Keratinocyte (primary cell): Measurements from ENCODE around the gene DCAF11. TPM values are rescaled to one million over a fixed set of nuclear protein-coding genes. Genes with fewer than 3 reads are reported as not detected.

ENCODE experiments used
- DNase-seq: peaks from one replicate; pipeline ENCODE4 v3.0.0-alpha.2; 2011; ENCODE audit warnings: low read depth, missing footprints, low spot score
- FAIRE-seq: peaks from 2 replicates; lab custom pipeline; 2011; peaks lifted over from hg19 to GRCh38; lab: Jason Lieb, UNC
- H2AFZ ChIP-seq: 2 replicates; pipeline ENCODE4 v1.6.0; 2012; ENCODE audit warnings: low read length, control low read depth, inconsistent platforms; ENCODE audit not compliant: control insufficient read depth
- H3K27ac ChIP-seq: 2 replicates; pipeline ENCODE4 v1.5.1; 2011; ENCODE audit warnings: low read length; ENCODE audit not compliant: control insufficient read depth, insufficient read depth
- H3K27me3 ChIP-seq: 3 replicates; pipeline ENCODE4 v1.6.0; 2011; ENCODE audit warnings: low read length; ENCODE audit not compliant: control insufficient read depth, insufficient read depth; ENCODE audit errors: extremely low read depth
- H3K36me3 ChIP-seq, 2 experiments: 2 replicates in 1 of 2; 3 replicates in 1 of 2; pipeline ENCODE4 v1.5.1; 2011; ENCODE audit warnings: low read length in 2 of 2, mild to moderate bottlenecking in 1 of 2; ENCODE audit not compliant: control insufficient read depth in 2 of 2, insufficient read depth in 2 of 2; ENCODE audit errors: extremely low read depth in 1 of 2
- H3K4me1 ChIP-seq: 3 replicates; pipeline ENCODE4 v1.5.1; 2011; ENCODE audit warnings: low read length; ENCODE audit not compliant: control insufficient read depth, insufficient read depth; ENCODE audit errors: extremely low read depth
- H3K4me2 ChIP-seq: 3 replicates; pipeline ENCODE4 v1.6.0; 2011; ENCODE audit warnings: low read depth, low read length; ENCODE audit not compliant: control insufficient read depth, insufficient read depth; ENCODE audit errors: extremely low read depth
- H3K4me3 ChIP-seq, 3 experiments: fragments of 200-600 bp in 1 of 3; sonication (generic) in 1 of 3; 2 replicates in 2 of 3; 3 replicates in 1 of 3; pipeline ENCODE4 v1.5.1; 2011 to 2016; ENCODE audit warnings: low read length in 3 of 3, mild to moderate bottlenecking in 3 of 3, control low read depth in 2 of 3, inconsistent platforms in 1 of 3, low read depth in 1 of 3, mixed read lengths in 1 of 3, mixed run types in 1 of 3, moderate library complexity in 1 of 3; ENCODE audit not compliant: control insufficient read depth in 2 of 3, insufficient read depth in 2 of 3; ENCODE audit errors: extremely low read depth in 1 of 3
- H3K79me2 ChIP-seq: 2 replicates; pipeline ENCODE4 v1.6.0; 2012; ENCODE audit warnings: low read length; ENCODE audit not compliant: control insufficient read depth, insufficient read depth
- H3K9ac ChIP-seq: 3 replicates; pipeline ENCODE4 v1.6.0; 2011; ENCODE audit warnings: low read length; ENCODE audit not compliant: control insufficient read depth, insufficient read depth; ENCODE audit errors: extremely low read depth
- H3K9me1 ChIP-seq: 3 replicates; pipeline ENCODE4 v1.6.0; 2011; ENCODE audit warnings: low read length; ENCODE audit not compliant: control insufficient read depth, insufficient read depth; ENCODE audit errors: extremely low read depth
- H3K9me3 ChIP-seq: 2 replicates; pipeline ENCODE4 v1.5.1; 2012; ENCODE audit warnings: low read depth, low read length; ENCODE audit not compliant: control insufficient read depth
- H4K20me1 ChIP-seq: 3 replicates; pipeline ENCODE4 v1.6.0; 2011; ENCODE audit warnings: low read length; ENCODE audit not compliant: control insufficient read depth, insufficient read depth; ENCODE audit errors: extremely low read depth
- CTCF ChIP-seq, 3 experiments: IDR thresholded peaks in 1 of 3; conservative IDR thresholded peaks in 1 of 3; optimal IDR thresholded peaks in 1 of 3; 2 replicates in 2 of 3; 3 replicates in 1 of 3; pipeline versions ENCODE3 to v1.5.1; 2011; ENCODE audit warnings: low read length in 3 of 3, mild to moderate bottlenecking in 3 of 3, moderate library complexity in 2 of 3, control low read depth in 1 of 3, inconsistent platforms in 1 of 3; ENCODE audit not compliant: insufficient read depth in 2 of 3; ENCODE audit errors: extremely low read depth in 1 of 3
- EZH2 ChIP-seq: IDR thresholded peaks from one replicate; pipeline ENCODE4 v1.6.1; 2012; ENCODE audit warnings: inconsistent platforms, mild to moderate bottlenecking, low read length, moderate library complexity
- dilution Hi-C: fragments of 300-500 bp; cut with MboI; formaldehyde crosslinking; loops from one replicate; pipeline ENCODE4 v1.7.0; 2020; ENCODE audit warnings: low sequenced_read_pairs; ENCODE audit not compliant: extremely low pct_ligation_motif_present
- polyA plus RNA-seq, 5 experiments: library from polyadenylated mRNA; depleted of rRNA in 3 of 5; stranded (reverse) in 3 of 5; stranded (forward) in 1 of 5; unstranded in 1 of 5; fragments of >200 nt; gene quantifications; 1 replicate in 1 of 5; 2 replicates in 3 of 5; 3 replicates in 1 of 5; pipeline versions ENCODE4 v1.2.1 to v1.2.3, GENCODE V29; 2011 to 2012; ENCODE audit warnings: missing spikeins in 2 of 5, low read depth in 1 of 5, low replicate concordance in 1 of 5

The DCAF11 gene
- polyA plus RNA-seq, 1 donor (not counting 4 experiments of a cell fraction or from before 2014, with no cell fraction given) = 25.9 TPM

- Histone ChIP-seq H3K4me2 (peak overlapping the region; percentile 100), H3K4me1 (peaks cover 29% of the 10 kb centered on the region), H3K9me1 (no peaks in the 10 kb centered on the region), H3K9ac (peak overlapping the region; percentile 100), H3K36me3 (peaks cover 53 to 58% of the 10 kb centered on the region in 2 experiments), H3K27me3 (no peaks in the 10 kb centered on the region), H3K9me3 (no peaks in the 10 kb centered on the region), H4K20me1 (no peaks in the 10 kb centered on the region), H3K4me3 (peak overlapping the region; percentile 72 to 96 (median 95)), H3K27ac (peak overlapping the region; percentile 99), H2AFZ (no peak overlapping the region), H3K79me2 (peaks cover 32% of the 10 kb centered on the region)
- no peak for FAIRE-seq
- TF ChIP-seq CTCF (optimal IDR thresholded peaks at IDR 0.05 in 1 of 3, IDR thresholded peaks at IDR 0.05 in 1 of 3, conservative IDR thresholded peaks at IDR 0.05 in 1 of 3; ENCODE audit: extremely low read depth in 1 of 3, insufficient read depth in 2 of 3, low read length in 3 of 3) (no peak), EZH2 (no peak)
- dilution Hi-C loops = no loop called here
- no peak for DNase-seq
Observed at GRCh38 chr14:24162093-24162492, 47.5 kb downstream of the DCAF11 start.

- dilution Hi-C loops = no loop called here
- H2AFZ ChIP-seq = no peak overlapping the region
- TF ChIP-seq EZH2 (no peak), CTCF (optimal IDR thresholded peaks at IDR 0.05 in 1 of 3, IDR thresholded peaks at IDR 0.05 in 1 of 3, conservative IDR thresholded peaks at IDR 0.05 in 1 of 3; ENCODE audit: extremely low read depth in 1 of 3, insufficient read depth in 2 of 3, low read length in 3 of 3) (no peak)
- no peak overlapping the region for H3K4me3 ChIP-seq
- no peaks in the 10 kb centered on the region for H3K9me3 ChIP-seq
- no peak overlapping the region for H3K9ac ChIP-seq
- H3K4me2 ChIP-seq = no peak overlapping the region
- H3K4me1 ChIP-seq = peaks cover 29% of the 10 kb centered on the region
- no peaks in the 10 kb centered on the region for H4K20me1 ChIP-seq
- DNase-seq (no peak), FAIRE-seq (no peak)
- H3K27me3 ChIP-seq = no peaks in the 10 kb centered on the region
- H3K9me1 ChIP-seq = no peaks in the 10 kb centered on the region
- no peak overlapping the region for H3K27ac ChIP-seq
- peaks cover 32% of the 10 kb centered on the region for H3K79me2 ChIP-seq
- H3K36me3 ChIP-seq = peaks cover 45 to 51% of the 10 kb centered on the region in 2 experiments
Observed at GRCh38 chr14:24164518-24164991, 50.0 kb downstream of the DCAF11 start.
